ENCODE data around the gene IZUMO4.
"Not testable (repeated sequence)": the region's sequence is repeated elsewhere in the genome, so short reads cannot be mapped to it uniquely, and the experiment has no call there.

IZUMO4 gene

DNA sequence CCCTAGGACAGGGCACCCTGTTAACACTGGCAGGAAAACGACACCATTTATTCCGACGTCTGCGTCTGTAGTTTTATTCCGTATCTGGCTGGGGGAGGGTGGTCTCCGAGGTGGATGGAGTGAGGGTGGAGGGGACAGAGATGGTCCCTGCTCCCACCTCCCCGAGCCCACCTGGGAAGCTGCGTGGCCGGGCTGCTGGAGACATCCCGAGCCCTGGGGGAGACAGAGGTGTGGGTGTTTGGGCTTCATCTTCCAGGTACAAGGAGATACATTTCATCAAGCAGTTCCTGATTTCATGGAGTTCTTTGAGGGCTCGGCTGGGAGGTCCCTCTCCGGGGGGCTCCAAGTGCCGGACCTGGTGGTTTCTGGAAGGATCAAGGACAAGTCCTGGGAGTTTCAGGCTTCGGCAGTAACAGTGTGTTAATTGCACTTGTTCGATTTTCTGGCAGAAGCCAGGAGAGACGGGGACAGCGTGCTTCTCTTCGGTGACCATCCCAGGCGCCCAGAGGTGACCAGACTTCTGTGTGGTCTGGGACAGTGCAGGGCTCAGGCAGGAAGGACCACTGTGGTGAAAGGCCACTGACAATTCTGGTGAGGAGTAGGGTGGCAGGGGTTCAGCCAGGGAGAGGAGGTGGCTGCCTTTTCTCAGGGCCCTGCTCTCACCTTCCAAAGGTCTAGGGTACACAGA is 25.6 kb upstream of the IZUMO4 start:
- DNase-seq = no peak
- ATAC-seq = no peak
- H3K27me3 Mint-ChIP-seq = no peaks in the 10 kb centered on the region
- H3K4me3 Mint-ChIP-seq = no peak overlapping the region
- H3K4me1 Mint-ChIP-seq = peaks cover 62% of the 10 kb centered on the region
- no peaks in the 10 kb centered on the region for H3K9me3 Mint-ChIP-seq
- peak overlapping the region; percentile 82 to 95 for H3K27ac Mint-ChIP-seq

DNA sequence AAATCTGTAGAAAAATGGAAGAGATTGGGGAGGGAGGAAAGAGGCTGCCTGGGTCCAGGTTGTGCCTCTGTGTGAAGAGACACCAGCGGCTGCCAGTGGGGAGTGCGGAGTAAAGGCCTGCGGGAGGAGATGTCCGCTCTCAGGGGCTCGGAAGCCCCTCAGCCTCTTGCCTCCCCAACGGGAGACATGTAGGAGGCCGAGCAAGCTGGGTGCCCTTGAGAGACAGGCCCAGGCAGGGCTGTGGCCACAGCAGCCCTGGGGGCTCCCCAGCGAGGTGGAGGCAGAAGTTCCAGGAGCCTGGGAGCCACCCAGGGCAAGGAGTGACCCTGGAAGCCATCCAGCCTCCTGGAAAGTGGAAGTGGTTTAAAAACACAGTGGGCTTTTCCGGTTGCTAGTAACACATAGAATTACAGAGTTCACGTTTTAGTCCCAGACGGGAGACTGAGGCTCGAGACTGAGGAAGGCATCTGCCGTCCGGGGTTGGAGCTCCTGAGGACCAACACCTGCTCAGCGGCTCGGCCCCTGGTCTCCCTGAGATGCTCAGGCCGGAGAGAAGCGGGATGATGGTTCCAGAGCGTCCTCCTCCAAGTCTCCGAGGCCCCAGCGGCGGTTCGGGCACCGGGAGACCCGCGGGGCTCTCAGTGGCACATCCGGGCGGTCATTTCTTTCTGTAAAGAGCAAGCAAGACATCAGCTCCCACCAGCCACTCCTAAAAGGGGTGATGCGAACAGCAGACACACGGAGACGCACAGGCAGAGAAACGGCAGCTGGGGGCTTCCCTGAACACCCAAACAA is 23.8 kb upstream of the IZUMO4 start:
- H3K27me3 Mint-ChIP-seq = no peaks in the 10 kb centered on the region
- no peak overlapping the region for H3K4me3 Mint-ChIP-seq
- H3K4me1 Mint-ChIP-seq = peaks cover 70% of the 10 kb centered on the region
- ATAC-seq (no peak), DNase-seq (no peak)
- peak overlapping the region; percentile 42 to 96 for H3K27ac Mint-ChIP-seq
- H3K9me3 Mint-ChIP-seq = no peaks in the 10 kb centered on the region

DNA sequence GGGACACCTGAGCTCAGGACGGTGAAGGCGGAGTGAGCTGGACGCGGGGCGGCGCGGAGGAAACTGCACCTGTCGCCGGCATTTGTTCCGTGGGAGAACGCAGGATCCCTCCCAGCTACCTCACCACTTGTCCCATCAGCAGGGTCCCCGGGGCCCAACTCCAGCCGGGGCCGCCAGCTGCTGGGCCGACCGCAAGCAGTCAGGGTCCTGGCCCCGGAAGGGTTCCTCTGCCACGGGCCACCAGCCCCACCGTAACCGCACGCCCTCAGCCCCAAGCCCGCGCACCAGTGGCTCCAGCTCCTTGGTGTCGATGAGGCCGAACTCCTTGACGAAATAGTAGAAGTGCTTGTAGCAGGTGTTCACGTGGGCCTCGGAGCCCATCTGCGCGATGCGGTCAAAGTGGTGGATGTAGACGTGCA is 20.2 kb upstream of the IZUMO4 start:
- Mint-ChIP-seq H3K4me1 (peaks cover 77% of the 10 kb centered on the region), H3K27me3 (no peaks in the 10 kb centered on the region), H3K9me3 (no peaks in the 10 kb centered on the region), H3K27ac (peak overlapping the region in 1 of 2 donors; percentile 87), H3K4me3 (no peak overlapping the region)
- ATAC-seq (no peak), DNase-seq (no peak)

DNA sequence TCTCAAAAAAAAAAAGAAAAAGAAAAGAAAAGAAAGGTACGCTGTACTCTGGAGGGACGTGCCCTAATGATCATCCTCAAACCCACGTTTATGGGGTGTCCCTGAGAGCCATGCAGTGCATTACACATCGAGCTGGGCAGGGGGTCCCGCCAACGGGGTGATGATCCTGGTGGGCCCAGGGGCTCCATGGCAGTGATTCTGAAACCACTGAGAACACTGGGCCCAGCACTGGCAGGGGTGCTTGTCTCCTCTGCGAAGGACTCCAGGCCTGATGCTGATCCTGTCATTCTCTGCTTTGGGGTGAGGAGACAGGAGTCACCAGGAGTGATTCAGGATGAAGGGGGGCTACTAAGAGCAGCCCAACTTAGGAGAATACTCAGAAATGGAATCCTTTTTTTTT is 19.3 kb upstream of the IZUMO4 start:
- Mint-ChIP-seq H3K27me3 (no peaks in the 10 kb centered on the region), H3K4me3 (no peak overlapping the region), H3K27ac (no peak overlapping the region), H3K4me1 (peaks cover 81% of the 10 kb centered on the region), H3K9me3 (no peaks in the 10 kb centered on the region)
- no peak for ATAC-seq
- no peak for DNase-seq

- no peaks in the 10 kb centered on the region for H3K27me3 Mint-ChIP-seq
- peak overlapping the region in 1 of 2 donors; percentile 74 for H3K27ac Mint-ChIP-seq
- no peaks in the 10 kb centered on the region for H3K9me3 Mint-ChIP-seq
- DNase-seq (no peak), ATAC-seq (no peak)
- no peak overlapping the region for H3K4me3 Mint-ChIP-seq
- H3K4me1 Mint-ChIP-seq = peaks cover 81% of the 10 kb centered on the region
Measured at GRCh38 chr19:2077833-2078619, 18.7 kb upstream of the IZUMO4 start.

DNA sequence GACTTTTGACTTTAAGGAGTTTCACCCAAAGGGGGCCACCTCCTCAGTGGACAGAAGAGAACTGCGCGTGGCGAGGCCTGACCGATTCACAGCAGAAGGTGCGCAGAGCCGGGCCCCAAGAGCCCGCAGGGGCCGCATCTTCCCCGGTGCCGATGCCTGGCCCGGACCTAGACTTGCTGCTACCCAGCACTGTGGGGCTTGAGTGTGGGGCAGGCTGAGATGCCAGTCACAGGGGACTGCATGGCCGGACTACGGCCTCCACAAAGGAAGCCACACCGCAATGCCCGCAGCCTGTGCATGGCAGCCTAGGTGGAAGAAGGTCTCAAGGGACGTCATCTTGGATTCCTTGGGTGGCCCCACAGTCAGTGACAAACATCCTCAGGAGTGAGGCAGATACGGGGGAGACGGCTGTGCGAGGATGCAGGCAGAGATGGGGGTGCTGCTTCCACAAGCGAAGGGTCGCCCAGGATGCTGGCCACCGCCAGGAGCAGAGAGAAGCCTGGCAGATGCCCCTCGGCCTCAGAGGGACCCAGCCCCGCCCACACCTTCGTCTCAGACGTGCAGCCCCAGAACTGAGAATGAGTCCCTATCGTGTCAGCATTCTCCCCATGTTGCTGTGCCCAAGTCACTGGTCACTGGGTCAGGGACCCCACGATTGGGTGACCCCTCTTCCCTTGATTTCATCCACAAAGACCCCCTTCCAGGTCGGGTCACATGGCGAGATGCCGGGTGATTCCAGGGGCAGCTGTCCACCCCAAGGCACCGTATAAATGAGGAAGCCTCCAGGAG is 17.4 kb upstream of the IZUMO4 start:
- no peaks in the 10 kb centered on the region for H3K9me3 Mint-ChIP-seq
- H3K4me3 Mint-ChIP-seq = peak overlapping the region; percentile 93 to 99
- H3K27me3 Mint-ChIP-seq = no peaks in the 10 kb centered on the region
- no peak for DNase-seq
- H3K27ac Mint-ChIP-seq = peak overlapping the region; percentile 68 to 90
- ATAC-seq = no peak
- peaks cover 81% of the 10 kb centered on the region for H3K4me1 Mint-ChIP-seq

GRCh38 chr19:2079865-2080301 is 16.8 kb upstream of the IZUMO4 start:
- Mint-ChIP-seq H3K27me3 (no peaks in the 10 kb centered on the region), H3K4me1 (peaks cover 75% of the 10 kb centered on the region), H3K9me3 (no peaks in the 10 kb centered on the region), H3K27ac (peak overlapping the region; percentile 68 to 90), H3K4me3 (peak overlapping the region; percentile 93 to 99)
- no peak for DNase-seq
- ATAC-seq = no peak

- peak overlapping the region; percentile 89 to 90 for H3K27ac Mint-ChIP-seq
- H3K9me3 Mint-ChIP-seq = no peaks in the 10 kb centered on the region
- DNase-seq (no peak), ATAC-seq (no peak)
- H3K4me1 Mint-ChIP-seq = peaks cover 73% of the 10 kb centered on the region
- peak overlapping the region; percentile 93 to 99 for H3K4me3 Mint-ChIP-seq
- no peaks in the 10 kb centered on the region for H3K27me3 Mint-ChIP-seq
Measured at GRCh38 chr19:2080336-2080988, 16.3 kb upstream of the IZUMO4 start.

GRCh38 chr19:2081873-2082810 is 14.6 kb upstream of the IZUMO4 start:
- DNase-seq (peak in 1 of 2 donors; percentile 62), ATAC-seq (peak; percentile 54)
- peaks cover 77% of the 10 kb centered on the region for H3K4me1 Mint-ChIP-seq
- H3K9me3 Mint-ChIP-seq = no peaks in the 10 kb centered on the region
- H3K27ac Mint-ChIP-seq = peak overlapping the region; percentile 86 to 98
- peak overlapping the region; percentile 93 to 99 for H3K4me3 Mint-ChIP-seq
- no peaks in the 10 kb centered on the region for H3K27me3 Mint-ChIP-seq

GRCh38 chr19:2083174-2083854 is 13.4 kb upstream of the IZUMO4 start:
- peak; percentile 53 for ATAC-seq

DNA sequence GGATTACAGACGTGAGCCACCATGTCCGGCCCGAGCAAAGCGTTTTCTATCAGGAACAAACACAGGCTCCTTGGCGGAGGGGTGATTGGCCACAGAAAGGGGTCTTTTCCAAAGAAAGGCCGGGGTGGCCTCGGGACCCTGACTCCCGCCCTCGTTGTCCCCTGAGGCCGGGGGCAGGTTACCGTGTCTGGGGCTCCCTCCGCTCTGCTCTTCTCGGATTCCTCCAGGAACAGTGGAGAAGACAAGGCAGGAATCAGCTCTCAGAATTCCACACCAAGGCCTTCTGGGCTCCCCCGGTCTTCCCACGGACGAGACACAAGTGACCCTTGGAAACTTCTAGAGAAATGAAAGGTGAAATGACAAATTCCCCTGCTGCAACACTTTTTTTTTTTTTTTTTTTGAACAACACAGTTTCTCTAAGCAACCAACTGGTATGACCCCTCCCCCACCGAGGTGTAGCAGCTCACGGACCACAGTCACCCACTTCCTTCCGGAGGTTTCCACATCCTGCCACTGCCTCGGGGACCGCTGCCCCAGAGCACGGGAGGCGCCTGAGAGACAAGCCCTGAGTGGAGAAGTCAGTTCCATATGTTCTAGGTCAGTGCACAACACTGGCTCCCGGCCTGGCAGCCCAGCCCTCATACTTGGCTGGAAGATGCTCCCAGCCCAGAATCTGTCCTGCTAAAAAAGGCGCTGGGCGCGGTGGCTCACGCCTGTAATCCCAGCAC is 11.6 kb upstream of the IZUMO4 start:
- Mint-ChIP-seq H3K27ac (peak overlapping the region; percentile 98 to 99), H3K27me3 (no peaks in the 10 kb centered on the region), H3K4me1 (peaks cover 88% of the 10 kb centered on the region), H3K9me3 (no peaks in the 10 kb centered on the region), H3K4me3 (peak overlapping the region; percentile 93 to 99)
- peak; percentile 78 for ATAC-seq
- DNase-seq = peak; percentile 89 to 96

More at GRCh38 chr19:2083174-2083854, 13.4 kb upstream of the IZUMO4 start:
- Mint-ChIP-seq H3K27ac (peak overlapping the region; percentile 86 to 98), H3K4me3 (peak overlapping the region; percentile 93 to 99), H3K4me1 (peaks cover 88% of the 10 kb centered on the region), H3K9me3 (no peaks in the 10 kb centered on the region), H3K27me3 (no peaks in the 10 kb centered on the region)
- peak in 1 of 2 donors; percentile 77 for DNase-seq

- Mint-ChIP-seq H3K4me3 (peak overlapping the region; percentile 52 to 80), H3K27ac (peak overlapping the region; percentile 66 to 93), H3K4me1 (peaks cover 87% of the 10 kb centered on the region)
- H3K9me3 Mint-ChIP-seq, H3K27me3 Mint-ChIP-seq: not testable (repeated sequence)
- DNase-seq = peak; percentile 41 to 42
- peak; percentile 10 for ATAC-seq
Measured at GRCh38 chr19:2086695-2087620, 9.8 kb upstream of the IZUMO4 start.
